Suprapubic skin (tissue), 3 donors: ENCODE data around the gene ITSN1.

Source experiments
- CTCF ChIP-seq, 2 donors: fragments of 200-600 bp in 1 of 2; fragments of 450-650 bp in 1 of 2; sonication (generic) in 1 of 2; IDR thresholded peaks; one replicate each; pipeline ENCODE4 v1.5.1; 2016 to 2019; ENCODE audit warnings: antibody characterized with exemption in 2 of 2, mild to moderate bottlenecking in 1 of 2, moderate library complexity in 1 of 2
- EP300 ChIP-seq: sonication (generic); formaldehyde crosslinking; IDR thresholded peaks from one replicate; pipeline ENCODE4 v1.6.1; 2017; ENCODE audit warnings: antibody characterized with exemption
- POLR2A ChIP-seq, 2 donors: fragments of 450-650 bp; IDR thresholded peaks; one replicate each; pipeline ENCODE4 v1.6.1; 2017; ENCODE audit warnings: antibody characterized with exemption in 2 of 2, mild to moderate bottlenecking in 2 of 2, moderate library complexity in 2 of 2

DNA sequence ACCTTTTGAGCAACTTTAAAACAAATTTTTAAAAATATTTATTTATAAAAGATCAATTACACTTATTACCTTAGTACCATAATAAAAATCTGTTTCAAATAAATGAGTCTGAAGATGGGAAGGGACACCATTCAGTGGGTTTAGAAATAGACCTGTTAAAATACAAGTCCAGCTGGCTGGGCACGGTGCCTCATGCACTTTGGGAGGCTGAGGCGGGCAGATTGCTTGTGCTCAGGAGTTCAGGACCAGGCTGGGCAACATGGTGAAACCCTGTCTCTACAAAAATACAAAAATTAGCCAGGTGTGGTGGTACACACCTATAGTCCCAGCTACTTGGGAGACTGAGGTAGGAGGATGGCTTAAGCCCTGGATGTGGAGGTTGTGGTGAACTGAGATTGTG lies 57.0 kb downstream of the ITSN1 start:
- TF ChIP-seq CTCF (IDR thresholded peaks at IDR 0.05) (no peak), EP300 (no peak), POLR2A (IDR thresholded peaks at IDR 0.05) (no peak)
